GM12878 (cell line): ENCODE results near the gene SRF. TPM values are rescaled to one million over a fixed set of nuclear protein-coding genes. Genes with fewer than 3 reads are reported as not detected.
"Not testable (repeated sequence)": the region's sequence is repeated elsewhere in the genome, so short reads cannot be mapped to it uniquely, and the experiment has no call there.

Experiments
- ATAC-seq: fragments of 200-7000 bp; cut with Tn5 transposase; 3 replicates; pipeline ENCODE4 v1.9.1; 2020; ENCODE audit warnings: mild to moderate bottlenecking, moderate library complexity
- BruUV-seq: library from RNA; stranded (reverse); fragments of 400-500 nt; replicated peaks from 2 replicates; lab custom pipeline; 2021; lab: Mats Ljungman, UMichigan
- CTCF ChIA-PET: fragments of 300-600 bp; sonication (Branson Sonifier 250); formaldehyde crosslinking; extraction: SDS; loops from one replicate; lab custom pipeline; 2021; ENCODE audit warnings: inconsistent platforms; lab: Yijun Ruan, JAX
- POLR2A ChIA-PET: fragments of 350-600 bp; formaldehyde crosslinking; extraction: SDS; loops from one replicate; lab custom pipeline; 2021; ENCODE audit warnings: inconsistent platforms; lab: Charles Lee
- RAD21 ChIA-PET: fragments of 300-600 bp; sonication (Branson Sonifier 250); formaldehyde crosslinking; loops from one replicate; lab custom pipeline; 2023; ENCODE audit warnings: antibody characterized with exemption; ENCODE audit not compliant: unreplicated experiment; lab: Charles Lee
- SMC1A ChIA-PET: fragments of 300-600 bp; sonication (Branson Sonifier 250); formaldehyde crosslinking; loops from one replicate; lab custom pipeline; 2023; ENCODE audit not compliant: unreplicated experiment, uncharacterized antibody; lab: Charles Lee
- DNase-seq: peaks from one replicate; pipeline ENCODE4 v3.0.0-alpha.2; 2011; ENCODE audit warnings: low read depth, low spot score
- FAIRE-seq: peaks from 3 replicates; lab custom pipeline; 2011; peaks lifted over from hg19 to GRCh38; lab: Jason Lieb, UNC
- H2AFZ ChIP-seq: 2 replicates; pipeline ENCODE4 v1.6.0; 2011; ENCODE audit warnings: low read depth, low read length, control low read depth; ENCODE audit not compliant: control insufficient read depth
- H3K27ac ChIP-seq: 2 replicates; pipeline ENCODE4 v1.5.1; 2011; ENCODE audit warnings: control low read depth; ENCODE audit not compliant: control insufficient read depth, insufficient read depth
- H3K27me3 ChIP-seq, 2 experiments: replicated peaks in 1 of 2; 2 replicates each; pipeline versions ENCODE4 v1.6.0 to v1.6.1; 2011; ENCODE audit warnings: low read length in 1 of 2; ENCODE audit not compliant: control insufficient read depth in 2 of 2, insufficient read depth in 2 of 2
- H3K36me3 ChIP-seq, 2 experiments: 2 replicates each; pipeline ENCODE4 v1.5.1; 2011; ENCODE audit warnings: low read length in 1 of 2; ENCODE audit not compliant: control insufficient read depth in 2 of 2, insufficient read depth in 2 of 2
- H3K4me1 ChIP-seq: 2 replicates; pipeline ENCODE4 v1.6.1; 2011; ENCODE audit warnings: mild to moderate bottlenecking, low read length, moderate library complexity, mixed read lengths; ENCODE audit not compliant: control insufficient read depth, insufficient read depth
- H3K4me2 ChIP-seq: 2 replicates; pipeline ENCODE4 v1.6.0; 2011; ENCODE audit warnings: control low read depth; ENCODE audit not compliant: control insufficient read depth, insufficient read depth
- H3K4me3 ChIP-seq: fragments of 200-600 bp; sonication (generic); 2 replicates; pipeline ENCODE4 v1.5.1; 2016
- H3K79me2 ChIP-seq: 2 replicates; pipeline ENCODE4 v1.6.0; 2011; ENCODE audit warnings: low read length; ENCODE audit not compliant: control insufficient read depth, insufficient read depth
- H3K9ac ChIP-seq: 2 replicates; pipeline ENCODE4 v1.8.0; 2011; ENCODE audit warnings: low read length, control low read depth, mixed read lengths; ENCODE audit not compliant: control insufficient read depth, insufficient read depth
- H3K9me3 ChIP-seq: replicated peaks from 3 replicates; pipeline ENCODE4 v1.5.1; 2011; ENCODE audit warnings: mild to moderate bottlenecking, low read length; ENCODE audit not compliant: control insufficient read depth, insufficient read depth
- H4K20me1 ChIP-seq: 2 replicates; pipeline ENCODE4 v1.6.0; 2011; ENCODE audit not compliant: control insufficient read depth, insufficient read depth
- CHD4 ChIP-seq: fragments of 200-600 bp; sonication (generic); IDR thresholded peaks from 2 replicates; pipeline ENCODE4 v1.6.1; 2016; ENCODE audit warnings: mild to moderate bottlenecking
- HDAC2 ChIP-seq: fragments of 200-600 bp; sonication (generic); IDR thresholded peaks from 2 replicates; pipeline ENCODE4 v1.6.1; 2017
- NBN ChIP-seq: fragments of 450-650 bp; IDR thresholded peaks from 2 replicates; pipeline ENCODE4 v1.6.1; 2016
- WGBS: methylation state at CpG from one replicate; pipeline ENCODE4 v1.1.6; 2016; ENCODE audit warnings: low lambda C conversion rate; ENCODE audit not compliant: insufficient replicate concordance, insufficient coverage; ENCODE audit errors: missing lambda C conversion rate; 5-methylcytosine and 5-hydroxymethylcytosine counted together
- in situ Hi-C: fragments of 300-500 bp; cut with MboI; formaldehyde crosslinking; loops from 9 replicates; pipeline ENCODE4 v1.14.3; 2018; ENCODE audit warnings: mixed read lengths
- intact Hi-C: fragments of 100-400 bp; cut with micrococcal nuclease; formaldehyde crosslinking; loops from one replicate; pipeline ENCODE4 v1.14.2; 2022; ENCODE audit not compliant: unreplicated experiment
- polyA plus RNA-seq, 11 experiments: library from polyadenylated mRNA; depleted of rRNA in 4 of 11; unstranded in 6 of 11; stranded (reverse) in 5 of 11; fragments of >200 nt; fragmentation: Nextera tagmentation in 4 of 11; fragmentation: Illumina TruSeq in 1 of 11; extraction: Ambion mirVana in 4 of 11; extraction: Trizol in 1 of 11; gene quantifications; 1 replicate in 1 of 11; 2 replicates in 10 of 11; pipeline versions ENCODE4 v1.2.1 to v1.2.3, GENCODE V29; 2011 to 2016; ENCODE audit warnings: inconsistent platforms in 2 of 11, missing spikeins in 2 of 11, low read depth in 1 of 11
- total RNA-seq, 4 experiments: library from RNA; depleted of rRNA in 3 of 4; stranded (reverse); fragments of >200 nt in 3 of 4; fragmentation: Illumina TruSeq in 1 of 4; extraction: Trizol in 1 of 4; gene quantifications; 2 replicates each; pipeline versions ENCODE4 v1.2.1 to v1.2.3, GENCODE V29; 2013 to 2021
- TF ChIP-seq, protein P1 (sequence below): fragments of 450-650 bp; IDR thresholded peaks from 2 replicates; pipeline ENCODE4 v1.6.1; 2018; ENCODE audit warnings: mild to moderate bottlenecking, low read depth, moderate library complexity; ENCODE audit not compliant: partially characterized antibody
- TF ChIP-seq, protein P2 (sequence below): fragments of 450-650 bp; formaldehyde crosslinking; IDR thresholded peaks from 2 replicates; pipeline ENCODE4 v1.5.0; 2022; ENCODE audit warnings: mild to moderate bottlenecking, missing genetic modification characterization
- TF ChIP-seq, protein P3 (sequence below): IDR thresholded peaks from 2 replicates; pipeline ENCODE4 v1.6.1; 2012; ENCODE audit warnings: low read depth, low read length, improper control_type of control experiment
- TF ChIP-seq, protein P4 (sequence below): IDR thresholded peaks from 2 replicates; pipeline ENCODE4 v1.6.1; 2012; ENCODE audit warnings: low read depth, low read length, improper control_type of control experiment

SRF gene
- total and polyA plus RNA-seq, 10 of the 15 experiments (the other 5 are each of a cell fraction or from before 2014, with no cell fraction given) = 2.3 to 56.3 (median 28.2) TPM

DNA sequence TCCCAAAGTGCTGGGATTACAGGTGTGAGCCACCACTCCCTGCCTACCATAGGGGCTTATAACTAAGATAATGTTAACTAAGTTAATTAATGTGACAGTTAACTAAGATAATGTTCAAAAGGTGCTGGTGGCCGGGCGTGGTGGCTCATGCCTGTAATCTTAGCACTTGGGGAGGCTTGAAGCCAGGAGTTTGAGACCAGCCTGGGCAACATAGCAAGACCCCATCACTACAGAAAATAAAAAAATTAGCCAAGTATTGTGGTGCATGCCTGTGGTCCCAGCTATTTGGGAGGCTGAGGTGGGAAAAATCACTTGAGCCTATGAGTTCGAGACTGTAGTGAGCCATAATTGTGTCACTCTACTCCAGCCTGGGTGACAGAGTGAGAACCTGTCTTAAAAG, 32.8 kb upstream of the SRF start:
- POLR2A ChIA-PET = no interaction called here
- Histone ChIP-seq H3K36me3 (no peaks in the 10 kb centered on the region), H3K79me2 (no peaks in the 10 kb centered on the region), H3K4me1 (no peaks in the 10 kb centered on the region), H3K9me3 (no peaks in the 10 kb centered on the region), H4K20me1 (no peaks in the 10 kb centered on the region), H3K27ac (no peak overlapping the region), H3K4me3 (no peak overlapping the region), H3K9ac (no peak overlapping the region), H3K27me3 (no peaks in the 10 kb centered on the region), H2AFZ (no peak overlapping the region), H3K4me2 (no peak overlapping the region)
- in situ Hi-C loops (no loop called here), intact Hi-C loops (no loop called here)
- no TSS peak for BruUV-seq
- DNase-seq (no peak), FAIRE-seq (no peak), ATAC-seq (no peak)
- no peak for TF ChIP-seq CHD4
- TF ChIP-seq, protein P1, sequence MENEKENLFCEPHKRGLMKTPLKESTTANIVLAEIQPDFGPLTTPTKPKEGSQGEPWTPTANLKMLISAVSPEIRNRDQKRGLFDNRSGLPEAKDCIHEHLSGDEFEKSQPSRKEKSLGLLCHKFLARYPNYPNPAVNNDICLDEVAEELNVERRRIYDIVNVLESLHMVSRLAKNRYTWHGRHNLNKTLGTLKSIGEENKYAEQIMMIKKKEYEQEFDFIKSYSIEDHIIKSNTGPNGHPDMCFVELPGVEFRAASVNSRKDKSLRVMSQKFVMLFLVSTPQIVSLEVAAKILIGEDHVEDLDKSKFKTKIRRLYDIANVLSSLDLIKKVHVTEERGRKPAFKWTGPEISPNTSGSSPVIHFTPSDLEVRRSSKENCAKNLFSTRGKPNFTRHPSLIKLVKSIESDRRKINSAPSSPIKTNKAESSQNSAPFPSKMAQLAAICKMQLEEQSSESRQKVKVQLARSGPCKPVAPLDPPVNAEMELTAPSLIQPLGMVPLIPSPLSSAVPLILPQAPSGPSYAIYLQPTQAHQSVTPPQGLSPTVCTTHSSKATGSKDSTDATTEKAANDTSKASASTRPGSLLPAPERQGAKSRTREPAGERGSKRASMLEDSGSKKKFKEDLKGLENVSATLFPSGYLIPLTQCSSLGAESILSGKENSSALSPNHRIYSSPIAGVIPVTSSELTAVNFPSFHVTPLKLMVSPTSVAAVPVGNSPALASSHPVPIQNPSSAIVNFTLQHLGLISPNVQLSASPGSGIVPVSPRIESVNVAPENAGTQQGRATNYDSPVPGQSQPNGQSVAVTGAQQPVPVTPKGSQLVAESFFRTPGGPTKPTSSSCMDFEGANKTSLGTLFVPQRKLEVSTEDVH = no peak
- no peak for TF ChIP-seq HDAC2
- TF ChIP-seq NBN = no peak
- TF ChIP-seq, protein P2, sequence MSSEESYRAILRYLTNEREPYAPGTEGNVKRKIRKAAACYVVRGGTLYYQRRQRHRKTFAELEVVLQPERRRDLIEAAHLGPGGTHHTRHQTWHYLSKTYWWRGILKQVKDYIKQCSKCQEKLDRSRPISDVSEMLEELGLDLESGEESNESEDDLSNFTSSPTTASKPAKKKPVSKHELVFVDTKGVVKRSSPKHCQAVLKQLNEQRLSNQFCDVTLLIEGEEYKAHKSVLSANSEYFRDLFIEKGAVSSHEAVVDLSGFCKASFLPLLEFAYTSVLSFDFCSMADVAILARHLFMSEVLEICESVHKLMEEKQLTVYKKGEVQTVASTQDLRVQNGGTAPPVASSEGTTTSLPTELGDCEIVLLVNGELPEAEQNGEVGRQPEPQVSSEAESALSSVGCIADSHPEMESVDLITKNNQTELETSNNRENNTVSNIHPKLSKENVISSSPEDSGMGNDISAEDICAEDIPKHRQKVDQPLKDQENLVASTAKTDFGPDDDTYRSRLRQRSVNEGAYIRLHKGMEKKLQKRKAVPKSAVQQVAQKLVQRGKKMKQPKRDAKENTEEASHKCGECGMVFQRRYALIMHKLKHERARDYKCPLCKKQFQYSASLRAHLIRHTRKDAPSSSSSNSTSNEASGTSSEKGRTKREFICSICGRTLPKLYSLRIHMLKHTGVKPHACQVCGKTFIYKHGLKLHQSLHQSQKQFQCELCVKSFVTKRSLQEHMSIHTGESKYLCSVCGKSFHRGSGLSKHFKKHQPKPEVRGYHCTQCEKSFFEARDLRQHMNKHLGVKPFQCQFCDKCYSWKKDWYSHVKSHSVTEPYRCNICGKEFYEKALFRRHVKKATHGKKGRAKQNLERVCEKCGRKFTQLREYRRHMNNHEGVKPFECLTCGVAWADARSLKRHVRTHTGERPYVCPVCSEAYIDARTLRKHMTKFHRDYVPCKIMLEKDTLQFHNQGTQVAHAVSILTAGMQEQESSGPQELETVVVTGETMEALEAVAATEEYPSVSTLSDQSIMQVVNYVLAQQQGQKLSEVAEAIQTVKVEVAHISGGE (CRISPR knock-in tag) = no peak
- TF ChIP-seq, protein P3, sequence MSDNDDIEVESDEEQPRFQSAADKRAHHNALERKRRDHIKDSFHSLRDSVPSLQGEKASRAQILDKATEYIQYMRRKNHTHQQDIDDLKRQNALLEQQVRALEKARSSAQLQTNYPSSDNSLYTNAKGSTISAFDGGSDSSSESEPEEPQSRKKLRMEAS = no peak
- TF ChIP-seq, protein P4, sequence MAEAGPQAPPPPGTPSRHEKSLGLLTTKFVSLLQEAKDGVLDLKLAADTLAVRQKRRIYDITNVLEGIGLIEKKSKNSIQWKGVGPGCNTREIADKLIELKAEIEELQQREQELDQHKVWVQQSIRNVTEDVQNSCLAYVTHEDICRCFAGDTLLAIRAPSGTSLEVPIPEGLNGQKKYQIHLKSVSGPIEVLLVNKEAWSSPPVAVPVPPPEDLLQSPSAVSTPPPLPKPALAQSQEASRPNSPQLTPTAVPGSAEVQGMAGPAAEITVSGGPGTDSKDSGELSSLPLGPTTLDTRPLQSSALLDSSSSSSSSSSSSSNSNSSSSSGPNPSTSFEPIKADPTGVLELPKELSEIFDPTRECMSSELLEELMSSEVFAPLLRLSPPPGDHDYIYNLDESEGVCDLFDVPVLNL = no peak
- CTCF ChIA-PET = interaction anchor here (1.6 kb wide), 1 partner anchor 13 kb away, joined by 3 read pairs; no protein-coding TSS in a partner anchor
- SMC1A ChIA-PET = interaction anchor here (1.4 kb wide), 1 partner anchor 11 kb away, joined by 3 read pairs; no protein-coding TSS in a partner anchor
- RAD21 ChIA-PET = no interaction called here
- 28% methylated on average over 3 of the region's 3 CpGs for WGBS

DNA sequence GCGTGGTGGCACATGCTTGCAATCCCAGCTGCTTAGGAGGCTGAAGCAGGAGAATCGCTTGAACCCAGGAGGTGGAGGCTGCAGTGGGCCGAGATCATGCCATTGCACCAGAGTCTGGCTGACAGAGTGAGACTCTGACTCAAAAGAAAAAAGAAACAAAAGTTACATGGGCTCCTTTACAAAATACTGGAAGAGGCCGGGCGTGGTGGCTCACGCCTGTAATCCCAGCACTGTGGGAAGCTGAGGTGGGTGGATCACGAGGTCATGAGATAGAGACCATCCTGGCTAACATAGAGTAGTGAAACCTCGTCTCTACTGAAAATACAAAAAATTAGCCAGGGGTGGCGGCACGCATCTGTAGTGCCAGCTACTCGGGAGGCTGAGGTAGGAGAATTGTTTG, 31.1 kb upstream of the SRF start:
- WGBS = 54% methylated on average over 11 of the region's 11 CpGs
- H3K36me3 ChIP-seq, intact Hi-C loops, BruUV-seq, H3K79me2 ChIP-seq, H3K27ac ChIP-seq, H3K9ac ChIP-seq, SMC1A ChIA-PET, H3K4me3 ChIP-seq, CTCF ChIA-PET, H3K27me3 ChIP-seq, DNase-seq, ATAC-seq, H3K9me3 ChIP-seq, H2AFZ ChIP-seq, H3K4me2 ChIP-seq, FAIRE-seq, H3K4me1 ChIP-seq, H4K20me1 ChIP-seq, RAD21 ChIA-PET: not testable (repeated sequence)
- in situ Hi-C loops = loop anchor here (5.0 kb wide), 1 partner anchor 233 kb away; no protein-coding TSS in a partner anchor
- POLR2A ChIA-PET = interaction anchor here (0.7 kb wide), 1 partner anchor 367 kb away, joined by 6 read pairs; no protein-coding TSS in a partner anchor
